Effector memory CD8-positive, alpha-beta T cell (primary cell): ENCODE results near the gene BCCIP.
A peak's percentile ranks its signal among the peaks of the same experiment; 100 is the strongest.

ENCODE experiments used
- ATAC-seq: fragments of 150-1000 bp; cut with Tn5 transposase; replicated peaks from 2 replicates; pipeline ENCODE4 v1.10.0; 2021; ENCODE audit warnings: mild to moderate bottlenecking, moderate library complexity
- DNase-seq, 3 experiments: peaks; one replicate each; pipeline ENCODE4 v3.0.0; 2021
- H3K27ac Mint-ChIP-seq, 2 donors: one replicate each; pipeline ENCODE4 v1.8.0; 2022; ENCODE audit warnings: mild to moderate bottlenecking in 2 of 2, mixed read lengths in 2 of 2, moderate library complexity in 2 of 2
- H3K27me3 Mint-ChIP-seq, 2 donors: one replicate each; pipeline ENCODE4 v1.8.0; 2022; ENCODE audit warnings: mixed read lengths in 2 of 2
- H3K36me3 Mint-ChIP-seq: one replicate; pipeline ENCODE4 v1.8.0; 2022; ENCODE audit warnings: mild to moderate bottlenecking, moderate library complexity, mixed read lengths; ENCODE audit not compliant: insufficient read depth
- H3K4me1 Mint-ChIP-seq, 2 donors: one replicate each; pipeline ENCODE4 v1.8.0; 2022; ENCODE audit warnings: low read depth in 2 of 2, mixed read lengths in 2 of 2
- H3K4me3 Mint-ChIP-seq, 2 donors: one replicate each; pipeline ENCODE4 v1.8.0; 2022; ENCODE audit warnings: mild to moderate bottlenecking in 2 of 2, mixed read lengths in 2 of 2, moderate library complexity in 2 of 2
- H3K9me3 Mint-ChIP-seq, 2 donors: one replicate each; pipeline ENCODE4 v1.8.0; 2022; ENCODE audit warnings: mixed read lengths in 2 of 2

Gene BCCIP

GRCh38 chr10:125840955-125841354 lies 17.6 kb downstream of the BCCIP start:
- no peak for ATAC-seq
- Mint-ChIP-seq H3K4me1 (no peaks in the 10 kb centered on the region), H3K9me3 (no peaks in the 10 kb centered on the region), H3K4me3 (no peak overlapping the region), H3K27ac (no peak overlapping the region), H3K27me3 (no peaks in the 10 kb centered on the region), H3K36me3 (peaks cover 24% of the 10 kb centered on the region)
- no peak for DNase-seq

DNA sequence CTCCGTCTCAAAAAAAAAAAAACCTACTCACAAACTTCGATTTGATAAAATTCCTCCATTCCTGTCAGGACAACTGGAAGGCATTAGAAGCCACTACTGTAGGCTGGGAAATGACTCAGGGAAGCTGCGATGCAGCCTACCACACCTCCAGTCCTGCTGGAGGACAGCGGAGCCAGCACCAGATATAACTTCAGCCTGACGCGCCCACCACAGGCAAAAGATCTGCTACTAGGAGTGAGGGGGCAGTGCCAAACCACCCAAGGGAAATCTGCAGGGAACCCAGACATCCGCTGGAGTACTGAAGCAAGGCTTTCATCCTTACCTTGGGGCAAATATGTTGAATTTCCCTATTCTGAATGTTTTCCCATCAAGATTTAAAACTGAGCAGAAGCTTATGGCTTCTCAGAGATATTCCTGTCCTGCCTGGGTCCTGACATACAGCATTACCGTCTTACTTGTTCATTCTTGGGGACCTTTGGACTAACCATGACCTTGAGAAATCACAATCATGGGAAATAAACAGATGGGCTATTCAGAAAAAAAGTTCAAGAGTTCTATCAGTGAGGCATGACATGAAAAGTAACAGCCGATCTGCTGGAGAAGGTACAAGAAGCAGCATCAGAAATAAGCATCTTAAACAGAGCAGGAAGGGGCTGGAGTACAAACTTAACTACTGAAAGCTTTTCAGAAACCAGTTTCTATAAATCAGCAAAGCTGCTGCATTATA lies 20.4 kb downstream of the BCCIP start:
- H3K4me3 Mint-ChIP-seq, result no peak overlapping the region
- no peak for DNase-seq
- no peaks in the 10 kb centered on the region for H3K9me3 Mint-ChIP-seq
- no peak overlapping the region for H3K27ac Mint-ChIP-seq
- H3K27me3 Mint-ChIP-seq, result no peaks in the 10 kb centered on the region
- no peak for ATAC-seq
- peaks cover 4% of the 10 kb centered on the region for H3K36me3 Mint-ChIP-seq
- H3K4me1 Mint-ChIP-seq, result no peaks in the 10 kb centered on the region

DNA sequence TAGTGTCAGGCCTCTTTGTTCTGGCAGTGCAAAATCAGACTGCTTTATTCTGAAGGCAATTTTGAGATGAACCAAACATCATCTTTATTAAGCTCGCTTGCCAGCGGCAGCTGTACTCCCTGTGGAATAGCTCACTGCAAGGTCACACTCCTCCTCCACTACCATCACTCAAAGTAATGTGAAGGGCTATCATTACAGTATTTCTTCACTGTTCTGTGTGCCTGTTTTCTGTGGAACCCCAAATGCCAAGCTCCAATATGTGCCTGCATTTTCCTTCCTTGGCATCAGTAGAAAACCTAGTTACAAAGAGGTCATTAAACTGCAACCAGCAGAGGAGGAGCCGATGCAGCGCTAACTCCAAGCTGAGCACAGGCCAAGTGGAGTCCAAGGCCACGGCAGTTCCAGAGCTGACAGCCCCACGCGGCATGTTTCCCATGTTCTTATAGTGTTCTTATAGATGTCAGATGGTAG lies 21.4 kb downstream of the BCCIP start:
- Mint-ChIP-seq H3K27ac (no peak overlapping the region), H3K36me3 (no peaks in the 10 kb centered on the region), H3K4me1 (no peaks in the 10 kb centered on the region), H3K27me3 (no peaks in the 10 kb centered on the region), H3K9me3 (no peaks in the 10 kb centered on the region), H3K4me3 (no peak overlapping the region)
- ATAC-seq (no peak), DNase-seq (no peak)

- no peak for ATAC-seq
- Mint-ChIP-seq H3K9me3 (no peaks in the 10 kb centered on the region), H3K4me1 (no peaks in the 10 kb centered on the region), H3K4me3 (no peak overlapping the region), H3K27me3 (no peaks in the 10 kb centered on the region), H3K36me3 (no peaks in the 10 kb centered on the region), H3K27ac (peak overlapping the region in 1 of 2 donors; percentile 23)
- no peak for DNase-seq
These were observed 22.3 kb downstream of the BCCIP start for GRCh38 chr10:125845617-125846016.

DNA sequence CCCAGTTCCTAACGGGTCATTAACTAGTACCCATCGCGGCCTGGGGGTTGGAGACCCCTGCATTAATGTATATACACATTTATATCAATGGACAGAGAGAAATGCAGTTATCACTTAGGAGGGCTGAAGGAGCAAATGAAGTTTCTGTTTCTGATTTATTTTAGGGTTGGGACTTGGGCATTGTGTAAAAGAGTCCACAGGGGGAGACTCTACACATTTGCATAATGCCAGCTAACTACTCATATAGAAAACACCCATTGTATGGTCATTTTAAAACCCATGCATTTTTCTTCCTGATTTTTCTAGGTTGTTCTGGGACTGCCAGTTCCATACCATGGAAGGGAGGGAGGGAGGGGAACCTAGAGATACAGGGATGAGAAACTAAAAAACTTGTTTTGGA lies 23.5 kb downstream of the BCCIP start:
- no peaks in the 10 kb centered on the region for H3K9me3 Mint-ChIP-seq
- no peak overlapping the region for H3K4me3 Mint-ChIP-seq
- no peak overlapping the region for H3K27ac Mint-ChIP-seq
- no peak for ATAC-seq
- H3K36me3 Mint-ChIP-seq, result peaks cover 9% of the 10 kb centered on the region
- DNase-seq, result no peak
- H3K27me3 Mint-ChIP-seq, result no peaks in the 10 kb centered on the region
- no peaks in the 10 kb centered on the region for H3K4me1 Mint-ChIP-seq

GRCh38 chr10:125848371-125848770 lies 25.0 kb downstream of the BCCIP start:
- Mint-ChIP-seq H3K27me3 (no peaks in the 10 kb centered on the region), H3K27ac (no peak overlapping the region), H3K4me3 (no peak overlapping the region), H3K4me1 (no peaks in the 10 kb centered on the region), H3K36me3 (peaks cover 11% of the 10 kb centered on the region), H3K9me3 (no peaks in the 10 kb centered on the region)
- no peak for DNase-seq
- no peak for ATAC-seq

DNA sequence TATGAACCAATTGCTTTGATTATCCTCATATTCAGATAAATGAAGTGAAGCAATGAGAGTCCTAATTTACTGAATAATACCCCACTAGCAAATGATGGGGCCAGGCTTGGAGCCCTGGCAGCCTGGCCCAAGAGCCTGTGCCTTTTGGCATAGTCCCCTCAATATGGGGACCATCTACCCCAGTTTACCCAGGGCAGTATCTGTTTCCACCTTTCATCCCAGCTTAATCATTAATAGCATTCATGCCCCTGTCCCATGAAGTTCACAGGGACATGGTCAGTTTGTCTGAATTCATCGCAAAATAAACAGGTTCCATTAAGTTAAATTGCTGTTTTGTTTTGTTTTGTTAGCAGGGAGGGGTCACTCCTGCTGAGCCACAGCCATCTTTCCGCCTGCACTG lies 25.5 kb downstream of the BCCIP start:
- ATAC-seq (no peak), DNase-seq (no peak)
- Mint-ChIP-seq H3K27me3 (no peaks in the 10 kb centered on the region), H3K9me3 (no peaks in the 10 kb centered on the region), H3K36me3 (peaks cover 11% of the 10 kb centered on the region), H3K4me1 (no peaks in the 10 kb centered on the region), H3K27ac (no peak overlapping the region), H3K4me3 (no peak overlapping the region)

DNA sequence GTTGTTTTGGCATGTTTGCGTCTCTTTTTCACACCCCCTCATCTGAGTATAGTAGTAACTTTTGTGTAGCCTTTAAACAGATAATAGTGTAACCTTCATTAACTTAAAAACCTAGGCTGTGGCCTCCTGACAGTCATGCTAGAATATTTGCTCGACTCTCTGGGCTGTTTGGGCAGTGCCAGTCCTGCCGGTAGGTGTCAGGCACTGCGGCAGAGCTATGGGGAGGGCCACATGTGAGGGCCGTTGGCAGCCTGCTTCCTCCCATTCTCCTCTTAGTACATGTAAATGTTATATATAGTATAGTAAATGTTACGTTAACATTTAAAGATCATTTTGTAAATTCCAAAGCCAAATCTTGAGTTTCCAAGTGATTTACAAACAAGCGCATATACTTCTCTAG lies 26.1 kb downstream of the BCCIP start:
- H3K27me3 Mint-ChIP-seq, result no peaks in the 10 kb centered on the region
- H3K36me3 Mint-ChIP-seq, result peaks cover 12% of the 10 kb centered on the region
- H3K27ac Mint-ChIP-seq, result no peak overlapping the region
- H3K4me3 Mint-ChIP-seq, result no peak overlapping the region
- no peak for DNase-seq
- peaks cover 0 to 1% of the 10 kb centered on the region in 2 donors for H3K4me1 Mint-ChIP-seq
- no peaks in the 10 kb centered on the region for H3K9me3 Mint-ChIP-seq
- ATAC-seq, result no peak

GRCh38 chr10:125850766-125851731 lies 27.7 kb downstream of the BCCIP start:
- peaks cover 15% of the 10 kb centered on the region for H3K36me3 Mint-ChIP-seq

DNA sequence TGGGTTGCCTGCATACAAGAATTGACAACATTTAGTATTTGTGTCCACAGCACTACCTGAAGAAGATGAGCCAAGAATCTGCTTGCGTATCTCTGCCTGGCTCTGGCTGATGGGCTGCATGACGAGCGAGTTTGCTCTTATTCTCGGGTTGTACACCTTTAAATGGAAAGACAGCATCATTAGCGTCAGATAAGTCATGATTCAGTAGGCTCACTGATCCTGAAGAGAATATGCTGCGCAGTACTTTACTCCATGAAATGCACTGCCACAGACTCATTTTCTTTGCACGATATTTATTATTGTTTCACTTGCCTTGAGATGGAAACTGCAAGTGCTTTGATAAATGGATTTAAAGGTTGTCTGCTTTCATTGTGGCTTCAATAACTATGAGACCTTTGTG lies 29.1 kb downstream of the BCCIP start:
- no peak for DNase-seq
- Mint-ChIP-seq H3K36me3 (peaks cover 15% of the 10 kb centered on the region), H3K4me3 (no peak overlapping the region), H3K27ac (no peak overlapping the region), H3K9me3 (no peaks in the 10 kb centered on the region), H3K27me3 (no peaks in the 10 kb centered on the region), H3K4me1 (peaks cover 0 to 3% of the 10 kb centered on the region in 2 donors)
- ATAC-seq, result no peak

More at GRCh38 chr10:125850766-125851731, 27.7 kb downstream of the BCCIP start:
- Mint-ChIP-seq H3K4me1 (peaks cover 0 to 3% of the 10 kb centered on the region in 2 donors), H3K27me3 (no peaks in the 10 kb centered on the region), H3K4me3 (no peak overlapping the region), H3K9me3 (no peaks in the 10 kb centered on the region), H3K27ac (no peak overlapping the region)
- ATAC-seq (no peak), DNase-seq (no peak)

GRCh38 chr10:125857185-125857760 lies 33.9 kb downstream of the BCCIP start:
- no peaks in the 10 kb centered on the region for H3K9me3 Mint-ChIP-seq
- DNase-seq (no peak), ATAC-seq (no peak)
- peaks cover 4% of the 10 kb centered on the region for H3K36me3 Mint-ChIP-seq
- H3K4me1 Mint-ChIP-seq, result peaks cover 0 to 3% of the 10 kb centered on the region in 2 donors
- H3K4me3 Mint-ChIP-seq, result no peak overlapping the region
- no peaks in the 10 kb centered on the region for H3K27me3 Mint-ChIP-seq
- H3K27ac Mint-ChIP-seq, result no peak overlapping the region

DNA sequence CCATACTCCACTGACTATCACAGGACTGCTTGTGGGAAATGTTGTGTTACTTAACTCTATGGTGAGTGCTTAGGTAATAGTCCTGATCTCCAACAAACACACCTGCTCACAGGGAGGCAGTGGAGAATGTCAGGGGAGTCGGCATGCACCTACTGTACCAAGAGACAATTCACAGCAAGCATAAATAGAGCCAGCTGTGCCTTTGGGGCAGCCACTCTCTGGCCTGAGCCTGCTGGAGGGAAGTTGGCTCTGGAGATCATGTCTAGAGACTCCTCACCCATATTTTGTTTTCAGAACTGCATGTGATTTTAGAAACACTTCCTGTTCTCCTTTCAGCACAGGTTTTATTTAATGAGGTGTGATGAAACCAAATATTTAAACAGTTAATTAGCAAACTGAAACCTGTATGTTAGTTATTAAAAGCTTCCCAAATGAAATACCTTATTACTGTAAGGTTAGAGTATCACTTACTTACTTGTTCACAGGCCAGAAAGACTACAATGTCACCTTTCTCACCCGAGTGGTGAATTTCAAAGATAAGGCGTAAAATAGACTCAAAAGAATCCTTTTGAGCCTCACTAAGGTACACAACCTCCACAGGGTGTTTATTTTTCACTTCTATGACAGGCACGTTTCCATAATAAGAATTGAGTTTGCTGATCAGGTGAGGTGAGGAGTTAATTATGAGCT lies 35.9 kb downstream of the BCCIP start:
- H3K4me1 Mint-ChIP-seq, result peaks cover 0 to 3% of the 10 kb centered on the region in 2 donors
- peaks cover 4% of the 10 kb centered on the region for H3K36me3 Mint-ChIP-seq
- ATAC-seq, result no peak
- no peak overlapping the region for H3K4me3 Mint-ChIP-seq
- DNase-seq, result no peak
- no peak overlapping the region for H3K27ac Mint-ChIP-seq
- no peaks in the 10 kb centered on the region for H3K27me3 Mint-ChIP-seq
- H3K9me3 Mint-ChIP-seq, result no peaks in the 10 kb centered on the region

DNA sequence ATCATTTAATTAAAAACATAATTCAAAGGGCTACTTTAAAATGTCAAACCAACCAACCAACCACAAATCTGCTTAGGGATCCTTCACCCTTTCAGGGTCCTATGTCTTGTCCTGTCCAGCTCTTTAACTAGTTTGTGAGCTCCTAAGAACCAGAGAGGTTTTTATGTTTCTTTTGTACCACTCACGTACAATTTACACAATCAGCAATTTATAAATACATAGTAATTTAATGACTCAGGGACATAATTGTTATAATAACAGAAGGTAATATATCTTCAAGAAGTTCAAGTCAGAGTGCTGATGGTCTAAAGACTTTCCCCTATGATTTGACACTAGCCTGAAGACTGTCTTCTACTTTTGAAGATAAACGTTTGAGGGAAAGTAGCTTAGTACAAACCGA lies 41.8 kb downstream of the BCCIP start:
- no peak for ATAC-seq
- Mint-ChIP-seq H3K36me3 (peaks cover 4% of the 10 kb centered on the region), H3K27ac (no peak overlapping the region), H3K27me3 (peaks cover 0 to 5% of the 10 kb centered on the region in 2 donors), H3K4me1 (no peaks in the 10 kb centered on the region), H3K4me3 (no peak overlapping the region), H3K9me3 (no peaks in the 10 kb centered on the region)
- DNase-seq, result no peak
